Measurements from ENCODE around the gene CYP21A2. TPM values are rescaled to one million over a fixed set of nuclear protein-coding genes. Genes with fewer than 3 reads are reported as not detected.
A peak's percentile ranks its signal among the peaks of the same experiment; 100 is the strongest.

CYP21A2 gene
- total and polyA plus RNA-seq, 2 experiments from 2014 or later = not detected

GRCh38 chr6:32073101-32073500 lies 34.9 kb downstream of the CYP21A2 start:
- Histone ChIP-seq H3K9me3 (ENCODE audit: low read depth) (no peaks in the 10 kb centered on the region), H4K20me1 (ENCODE audit: insufficient read depth) (no peaks in the 10 kb centered on the region), H3K9me2 (ENCODE audit: insufficient read depth) (no peaks in the 10 kb centered on the region), H3K79me2 (ENCODE audit: insufficient read depth) (no peaks in the 10 kb centered on the region), H3K4me3 (no peak overlapping the region), H3K27me3 (replicated peaks; ENCODE audit: insufficient read depth) (no peaks in the 10 kb centered on the region), H3K36me3 (ENCODE audit: low read depth) (no peaks in the 10 kb centered on the region), H3F3A (ENCODE audit: insufficient read depth) (peaks cover 20% of the 10 kb centered on the region), H3K4me1 (ENCODE audit: insufficient read depth) (peaks cover 18% of the 10 kb centered on the region), H2AFZ (no peak overlapping the region), H3K27ac (no peak overlapping the region), H3K4me2 (ENCODE audit: unreplicated experiment) (no peak overlapping the region), H3K9ac (no peak overlapping the region)
- 72 to 76% methylated on average over 3 of the region's 3 CpGs for WGBS, 2 experiments (ENCODE audit: low coverage in 1 of 2, low lambda C conversion rate in 2 of 2, missing lambda C conversion rate in 2 of 2)
- in situ Hi-C loops (cut with MboI) = no loop called here
- no peak for DNase-seq
- TF ChIP-seq EZH2 (IDR thresholded peaks at IDR 0.05; ENCODE audit: insufficient read depth, poor library complexity, severe bottlenecking) = no peak
- TF ChIP-seq EZH2phosphoT487 (IDR thresholded peaks at IDR 0.05; ENCODE audit: insufficient read depth, low read depth) = no peak

GRCh38 chr6:32073613-32074012 lies 35.4 kb downstream of the CYP21A2 start:
- H3K79me2 ChIP-seq (ENCODE audit: insufficient read depth) = no peaks in the 10 kb centered on the region
- in situ Hi-C loops (cut with MboI) = no loop called here
- no peak overlapping the region for H3K4me3 ChIP-seq
- peaks cover 18% of the 10 kb centered on the region for H3K4me1 ChIP-seq (ENCODE audit: insufficient read depth)
- H3K9me3 ChIP-seq (ENCODE audit: low read depth) = no peaks in the 10 kb centered on the region
- no peak overlapping the region for H3K9ac ChIP-seq
- no peak overlapping the region for H3K27ac ChIP-seq
- H3K4me2 ChIP-seq (ENCODE audit: unreplicated experiment) = no peak overlapping the region
- H3F3A ChIP-seq (ENCODE audit: insufficient read depth) = peaks cover 20% of the 10 kb centered on the region
- no peaks in the 10 kb centered on the region for H3K27me3 ChIP-seq (replicated peaks; ENCODE audit: insufficient read depth)
- no peaks in the 10 kb centered on the region for H3K9me2 ChIP-seq (ENCODE audit: insufficient read depth)
- TF ChIP-seq EZH2phosphoT487 (IDR thresholded peaks at IDR 0.05; ENCODE audit: insufficient read depth, low read depth) (no peak), EZH2 (IDR thresholded peaks at IDR 0.05; ENCODE audit: insufficient read depth, poor library complexity, severe bottlenecking) (no peak)
- H3K36me3 ChIP-seq (ENCODE audit: low read depth) = no peaks in the 10 kb centered on the region
- no peaks in the 10 kb centered on the region for H4K20me1 ChIP-seq (ENCODE audit: insufficient read depth)
- H2AFZ ChIP-seq = no peak overlapping the region
- no peak for DNase-seq
- 94% methylated on average over 10 of the region's 10 CpGs for WGBS, 2 experiments (ENCODE audit: low coverage in 1 of 2, low lambda C conversion rate in 2 of 2, missing lambda C conversion rate in 2 of 2)

GRCh38 chr6:32074996-32075532 lies 36.8 kb downstream of the CYP21A2 start:
- Histone ChIP-seq H3K4me2 (ENCODE audit: unreplicated experiment) (no peak overlapping the region), H3K27ac (peak overlapping the region; percentile 51), H3F3A (ENCODE audit: insufficient read depth) (peaks cover 20% of the 10 kb centered on the region), H3K9me2 (ENCODE audit: insufficient read depth) (no peaks in the 10 kb centered on the region), H2AFZ (no peak overlapping the region), H3K9me3 (ENCODE audit: low read depth) (no peaks in the 10 kb centered on the region), H3K4me3 (no peak overlapping the region), H4K20me1 (ENCODE audit: insufficient read depth) (no peaks in the 10 kb centered on the region), H3K27me3 (replicated peaks; ENCODE audit: insufficient read depth) (no peaks in the 10 kb centered on the region), H3K36me3 (ENCODE audit: low read depth) (no peaks in the 10 kb centered on the region), H3K4me1 (ENCODE audit: insufficient read depth) (peaks cover 26% of the 10 kb centered on the region), H3K79me2 (ENCODE audit: insufficient read depth) (no peaks in the 10 kb centered on the region), H3K9ac (0 out of 2 replicates have a peak overlapping the region, but pooled peaks have one; percentile 12)
- in situ Hi-C loops (cut with MboI) = no loop called here
- TF ChIP-seq EZH2phosphoT487 (IDR thresholded peaks at IDR 0.05; ENCODE audit: insufficient read depth, low read depth) (no peak), EZH2 (IDR thresholded peaks at IDR 0.05; ENCODE audit: insufficient read depth, poor library complexity, severe bottlenecking) (no peak)
- WGBS, 2 experiments (ENCODE audit: low coverage in 1 of 2, low lambda C conversion rate in 2 of 2, missing lambda C conversion rate in 2 of 2) = 87 to 90% methylated on average over 8 of the region's 8 CpGs
- peak; percentile 69 for DNase-seq

DNA sequence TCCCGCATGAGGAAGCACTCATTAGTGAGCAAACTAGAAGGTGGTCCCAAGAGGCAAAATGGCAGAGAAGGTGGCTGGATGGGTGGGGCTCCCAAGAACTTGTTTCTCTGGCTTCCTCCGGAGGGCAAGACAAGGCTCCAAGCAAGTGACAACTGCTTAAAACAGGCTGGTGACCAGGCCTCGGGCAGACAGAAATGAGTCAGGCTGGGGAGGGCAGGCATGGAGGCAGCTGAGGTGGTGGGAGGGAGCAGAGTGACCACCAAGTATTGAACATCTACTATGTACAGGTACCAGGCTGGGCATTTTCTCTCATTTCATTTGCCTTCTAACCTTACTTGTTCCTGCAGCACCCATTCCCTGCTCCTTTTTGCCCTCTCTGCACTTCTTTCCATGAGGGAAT lies 37.6 kb downstream of the CYP21A2 start:
- Histone ChIP-seq H3K27ac (peak overlapping the region; percentile 63), H3K4me1 (ENCODE audit: insufficient read depth) (peaks cover 33% of the 10 kb centered on the region), H3K9me3 (ENCODE audit: low read depth) (no peaks in the 10 kb centered on the region), H3K79me2 (ENCODE audit: insufficient read depth) (no peaks in the 10 kb centered on the region), H3K9me2 (ENCODE audit: insufficient read depth) (no peaks in the 10 kb centered on the region), H3K4me2 (ENCODE audit: unreplicated experiment) (no peak overlapping the region), H4K20me1 (ENCODE audit: insufficient read depth) (no peaks in the 10 kb centered on the region), H3K4me3 (no peak overlapping the region), H3K27me3 (replicated peaks; ENCODE audit: insufficient read depth) (no peaks in the 10 kb centered on the region), H3K36me3 (ENCODE audit: low read depth) (no peaks in the 10 kb centered on the region), H3F3A (ENCODE audit: insufficient read depth) (peaks cover 20% of the 10 kb centered on the region), H3K9ac (0 out of 2 replicates have a peak overlapping the region, but pooled peaks have one; percentile 12), H2AFZ (no peak overlapping the region)
- no peak for TF ChIP-seq EZH2 (IDR thresholded peaks at IDR 0.05; ENCODE audit: insufficient read depth, poor library complexity, severe bottlenecking)
- no peak for TF ChIP-seq EZH2phosphoT487 (IDR thresholded peaks at IDR 0.05; ENCODE audit: insufficient read depth, low read depth)
- in situ Hi-C loops (cut with MboI) = no loop called here
- WGBS, 2 experiments (ENCODE audit: low coverage in 1 of 2, low lambda C conversion rate in 2 of 2, missing lambda C conversion rate in 2 of 2) = 42 to 56% methylated on average over 3 of the region's 3 CpGs
- DNase-seq = peak; percentile 71

Data from GM23248 (cell line).